GM19463 (cell line): ENCODE results near the gene FLACC1.
"Not testable (repeated sequence)": the region's sequence is repeated elsewhere in the genome, so short reads cannot be mapped to it uniquely, and the experiment has no call there.

Source experiments
- ATAC-seq: cut with Tn5 transposase; IDR thresholded peaks from one replicate; pipeline ENCODE4 v1.9.1; 2021; ENCODE audit warnings: mild to moderate bottlenecking, moderate library complexity; ENCODE audit not compliant: unreplicated experiment

The FLACC1 gene

DNA sequence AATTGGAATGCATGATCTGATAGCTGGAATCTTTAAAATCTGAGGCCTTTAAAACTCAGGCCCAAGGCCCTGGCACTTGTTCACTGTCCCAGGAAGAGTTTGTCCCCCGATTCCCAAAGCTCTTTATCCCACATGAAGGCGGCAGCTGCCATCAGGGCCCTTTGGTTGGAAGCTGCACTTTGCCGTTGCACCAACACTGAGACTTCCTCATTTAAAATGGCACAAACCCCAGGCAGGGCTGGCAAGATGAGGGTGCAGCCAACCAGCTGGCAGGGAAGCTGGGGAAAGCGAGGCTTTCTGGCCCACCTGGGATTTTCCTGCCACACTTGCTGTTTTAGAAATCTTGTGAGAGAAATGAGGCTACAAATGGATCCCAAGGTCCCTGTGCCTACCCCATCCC, 6.3 kb downstream of the FLACC1 start:
- ATAC-seq: no peak

DNA sequence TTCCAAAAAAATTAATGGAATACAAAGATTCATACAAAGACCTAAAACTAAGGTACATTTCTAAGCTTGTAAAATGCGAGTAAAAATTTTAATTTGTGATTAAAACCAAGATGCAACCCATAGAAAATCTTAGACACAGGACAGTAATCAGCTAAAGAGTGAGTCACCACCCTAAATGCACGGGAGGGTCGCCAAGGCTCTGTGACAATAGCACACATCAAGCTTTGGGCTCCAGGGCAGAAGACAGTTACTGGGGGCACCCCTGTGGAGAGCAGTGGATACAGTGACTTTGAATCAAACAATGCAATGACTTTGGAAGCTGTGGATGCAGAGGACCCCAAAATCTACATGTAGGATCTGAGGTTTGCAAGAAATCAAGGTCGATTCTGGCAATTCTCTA, 7.5 kb downstream of the FLACC1 start:
- no peak for ATAC-seq

DNA sequence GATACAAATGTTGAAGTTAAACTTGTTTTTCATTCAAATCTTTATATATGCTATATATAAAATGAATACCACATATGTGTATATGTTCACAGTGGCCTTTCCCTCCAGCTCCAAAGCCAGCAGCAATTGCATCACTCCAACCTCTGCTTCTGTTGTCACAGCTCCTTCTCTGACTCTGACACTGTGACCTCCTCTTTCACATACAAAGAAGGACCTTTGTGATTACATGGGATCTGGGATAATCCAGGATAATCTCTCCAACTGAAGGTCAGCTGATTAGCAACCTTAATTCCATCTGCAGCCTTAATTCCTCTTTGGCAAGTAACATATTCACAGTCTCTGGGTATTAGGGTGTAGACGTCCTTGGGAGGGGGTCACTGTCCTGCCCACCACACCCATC, 8.4 kb downstream of the FLACC1 start:
- no peak for ATAC-seq

DNA sequence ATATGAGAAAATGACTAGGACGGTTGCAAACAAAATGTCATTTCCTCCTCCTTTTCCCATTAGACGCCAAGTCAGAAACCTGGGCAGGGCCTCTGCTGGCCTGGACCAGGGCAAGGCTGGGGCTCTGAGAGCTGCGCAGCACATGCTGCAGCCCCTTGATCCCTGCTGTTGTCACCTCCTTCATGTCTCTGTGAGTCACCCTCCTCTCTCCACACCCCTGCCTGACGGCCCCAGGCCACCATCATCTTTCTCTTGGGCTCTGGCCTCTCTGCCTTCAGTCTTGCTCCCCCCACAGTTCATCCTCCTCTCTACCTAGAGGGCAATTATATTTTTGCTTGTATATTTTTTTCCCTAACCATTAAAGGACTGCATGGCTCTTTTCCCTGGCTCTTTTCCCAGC, 10.0 kb downstream of the FLACC1 start:
- no peak for ATAC-seq

DNA sequence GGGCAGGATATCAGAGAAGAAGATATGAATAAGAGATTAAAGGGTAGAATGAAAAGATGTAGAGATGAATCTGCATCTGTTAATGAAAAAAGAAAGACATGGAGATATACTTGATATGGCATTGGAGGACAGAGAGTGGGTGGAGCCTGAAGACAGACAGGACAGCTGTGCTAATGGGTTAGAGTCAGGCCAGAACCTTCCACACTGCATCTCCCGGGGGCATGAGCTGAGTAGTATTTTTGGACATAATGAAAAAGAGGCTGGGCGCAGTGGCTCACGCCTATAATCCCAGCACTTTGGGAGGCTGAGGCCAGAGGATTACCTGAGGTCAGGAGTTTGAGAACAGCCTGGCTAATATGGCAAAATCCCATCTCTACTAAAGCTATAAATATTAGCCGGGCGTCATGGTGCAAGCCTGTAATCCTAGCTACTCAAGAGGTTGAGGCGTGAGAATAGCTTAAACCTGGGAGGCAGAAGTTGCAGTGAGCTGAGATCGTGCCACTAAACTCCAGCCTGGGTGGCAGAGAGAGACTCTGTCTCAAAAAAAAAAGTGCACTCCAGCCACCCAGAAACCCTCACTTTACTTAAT, 11.4 kb downstream of the FLACC1 start:
- ATAC-seq: no peak

DNA sequence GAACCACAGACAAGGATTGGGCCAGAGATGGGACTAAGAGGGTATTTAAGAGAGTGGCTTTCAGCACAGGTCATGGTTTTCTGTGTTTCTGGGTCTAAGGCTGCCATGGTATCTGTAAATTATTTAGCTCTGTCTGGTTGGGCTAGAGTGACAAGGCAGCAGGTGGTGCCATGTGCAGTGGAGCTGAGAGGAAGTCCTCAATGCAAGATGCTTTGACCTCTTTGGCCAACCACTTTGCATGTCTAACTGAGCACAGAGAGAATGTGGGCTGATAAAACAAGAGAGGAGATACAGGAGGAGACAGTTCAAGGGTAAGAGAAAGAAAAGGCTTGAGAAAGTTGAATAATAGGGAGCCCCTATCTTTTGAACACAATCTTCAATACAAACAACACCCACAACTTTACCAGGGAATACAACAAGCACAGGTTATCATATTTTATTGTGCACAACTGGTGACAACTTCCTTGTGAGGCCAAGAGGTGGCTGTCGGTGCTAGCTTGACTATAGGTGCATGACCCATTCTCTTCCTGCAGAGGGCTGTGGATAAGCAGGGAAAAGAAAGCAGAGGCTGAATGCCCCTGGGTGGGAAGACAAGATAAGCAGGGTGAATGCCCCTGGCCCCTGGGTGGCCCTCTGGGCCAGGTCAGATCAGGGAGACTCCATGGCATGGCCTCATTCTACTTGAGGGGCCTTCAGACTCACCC, 12.3 kb downstream of the FLACC1 start:
- ATAC-seq: peak; percentile 95

DNA sequence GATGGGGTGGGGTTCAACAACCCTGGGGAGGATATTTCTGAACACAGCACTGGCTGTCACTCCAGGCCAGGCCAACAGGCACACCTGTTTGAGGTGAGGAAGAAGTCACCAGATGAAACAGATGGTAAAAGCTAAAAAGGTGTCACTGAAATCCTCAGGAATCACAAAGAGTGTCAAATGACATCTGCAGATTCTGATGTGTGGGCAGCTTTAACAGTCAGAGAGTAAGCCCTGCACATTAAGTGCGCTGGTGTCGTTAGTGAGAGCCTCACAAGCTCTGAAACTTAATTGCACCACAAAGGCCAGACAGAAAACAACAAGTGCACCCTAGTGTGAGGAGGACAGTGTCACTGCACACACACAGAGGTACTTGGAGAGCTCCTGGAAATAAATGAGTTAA, 13.6 kb downstream of the FLACC1 start:
- ATAC-seq: no peak

DNA sequence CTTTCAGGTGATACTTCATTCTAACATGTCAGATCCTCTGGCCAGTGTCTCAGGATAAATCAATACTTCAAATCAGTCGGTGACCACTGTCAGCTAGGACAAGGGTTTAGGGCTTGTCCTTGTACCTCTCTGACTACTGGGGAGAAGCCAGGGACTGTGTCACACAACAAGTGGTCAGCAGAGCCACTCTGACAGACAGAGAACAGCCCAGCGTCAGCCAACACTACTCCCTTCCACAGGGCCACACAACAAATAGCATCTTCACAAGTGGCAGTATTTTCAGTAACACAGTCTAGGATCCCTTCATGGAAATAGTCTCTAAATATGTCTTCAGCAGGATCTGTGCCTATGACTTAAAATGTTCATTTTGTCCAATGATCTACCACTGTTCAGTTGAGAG, 14.2 kb downstream of the FLACC1 start:
- no peak for ATAC-seq

DNA sequence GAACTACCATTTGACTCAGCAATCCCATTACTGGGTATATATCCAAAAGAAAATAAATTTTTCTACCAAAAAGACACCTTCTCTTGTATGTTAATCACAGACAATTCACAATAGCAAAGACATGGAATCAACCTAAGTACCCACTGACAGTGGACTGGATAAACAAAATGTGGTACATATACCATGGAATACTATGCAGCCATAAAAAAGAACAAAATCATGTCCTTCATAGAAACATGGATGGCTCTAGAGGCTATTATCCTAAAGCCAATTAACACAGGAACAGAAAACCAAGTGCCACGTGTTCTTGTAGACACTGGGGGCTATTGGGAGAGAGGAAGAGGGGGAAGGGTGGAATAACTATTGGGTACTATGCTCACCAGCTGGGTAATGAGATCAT, 27.7 kb downstream of the FLACC1 start:
- ATAC-seq: no peak

DNA sequence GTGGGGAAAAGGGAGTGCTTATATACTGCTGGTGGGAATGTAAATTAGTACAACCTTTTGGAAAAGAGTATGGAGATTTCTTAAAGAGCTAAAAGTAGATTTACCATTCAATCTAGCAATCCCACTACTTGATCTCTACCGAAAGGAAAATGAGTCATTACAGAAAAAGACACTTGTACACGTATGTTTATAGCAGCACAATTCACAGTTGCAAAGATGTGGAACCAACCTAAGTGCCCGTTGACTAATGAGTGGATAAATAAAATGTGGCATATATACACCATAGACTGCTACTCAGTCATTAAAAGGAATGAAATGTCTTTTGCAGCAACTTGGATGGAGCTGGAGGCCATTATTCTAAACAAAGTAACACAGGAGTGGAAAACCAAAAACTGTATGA, 29.5 kb downstream of the FLACC1 start:
- no peak for ATAC-seq

DNA sequence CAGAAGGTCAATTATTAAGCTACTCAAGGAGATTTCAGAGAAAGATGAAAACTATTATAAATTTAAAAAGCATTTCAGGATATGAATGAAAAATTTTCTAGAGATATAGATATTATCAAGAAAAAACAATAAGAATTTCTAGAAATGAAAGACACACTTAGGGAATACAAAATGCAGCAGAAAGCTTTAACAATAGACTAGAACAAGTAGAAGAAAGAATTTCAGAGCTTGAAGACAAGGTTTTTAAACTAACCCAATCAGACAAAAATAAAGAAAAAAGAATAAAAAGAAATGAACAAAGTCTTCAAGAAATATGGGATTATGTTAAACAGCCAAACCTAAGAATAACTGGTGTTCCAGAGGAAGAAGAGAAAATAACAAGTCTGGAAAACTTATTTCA, 34.4 kb downstream of the FLACC1 start:
- ATAC-seq: no peak

DNA sequence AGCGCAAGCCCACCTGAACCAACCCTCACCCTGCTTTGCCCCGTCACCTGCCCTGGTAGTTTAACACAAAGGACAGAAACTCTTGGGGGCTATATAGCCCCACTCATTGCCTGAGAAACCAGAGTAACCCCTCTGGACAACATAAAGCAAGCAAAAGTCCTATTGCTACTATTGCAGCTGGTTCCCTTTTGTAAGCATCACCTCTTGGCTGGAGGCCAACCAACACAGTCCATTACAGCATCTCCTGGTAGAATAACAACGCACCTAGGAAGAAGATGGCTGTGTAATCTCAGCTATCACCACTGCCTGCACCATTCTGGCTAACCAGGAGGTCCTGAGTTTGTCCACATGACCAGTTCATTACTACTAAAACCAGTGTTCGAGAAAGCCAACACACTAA, 36.4 kb downstream of the FLACC1 start:
- ATAC-seq: no peak

DNA sequence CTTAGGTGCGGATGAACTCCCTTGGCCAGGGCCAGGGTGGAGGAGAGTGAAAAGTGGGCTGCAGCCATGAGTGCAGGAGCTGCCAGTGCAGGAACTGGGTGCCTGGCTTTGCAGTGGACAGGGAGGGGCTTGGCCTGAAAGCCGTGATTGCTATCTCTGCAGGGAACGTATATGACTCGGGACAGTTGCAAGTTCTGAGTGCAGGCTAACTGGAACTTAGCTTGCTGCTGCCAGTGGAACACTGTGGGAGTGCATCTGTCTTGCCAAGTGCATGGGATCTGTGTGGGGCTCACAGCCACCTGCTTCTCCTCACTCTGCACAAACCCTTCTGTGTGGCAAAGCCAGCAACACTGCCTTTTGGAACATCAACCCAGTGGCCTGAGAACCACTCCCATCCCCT, 36.9 kb downstream of the FLACC1 start:
- no peak for ATAC-seq

DNA sequence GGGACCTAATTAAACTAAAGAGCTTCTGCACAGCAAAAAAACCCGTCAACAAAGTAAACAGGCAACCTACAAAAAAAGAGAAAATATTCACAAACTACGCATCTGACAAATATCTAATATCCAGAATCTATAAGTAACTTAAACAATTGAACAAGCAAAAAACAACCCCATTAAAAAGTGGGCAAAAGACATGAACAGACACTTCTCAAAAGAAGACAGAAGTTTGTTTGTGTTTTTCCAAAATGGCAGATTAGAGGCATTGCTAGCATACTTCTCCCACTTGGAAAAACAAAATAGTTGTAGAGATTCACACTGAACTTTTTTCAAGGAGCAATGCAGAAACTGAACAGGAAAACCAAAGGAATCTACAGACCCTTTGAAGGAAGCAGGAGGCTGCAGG, 37.6 kb downstream of the FLACC1 start:
- no peak for ATAC-seq

DNA sequence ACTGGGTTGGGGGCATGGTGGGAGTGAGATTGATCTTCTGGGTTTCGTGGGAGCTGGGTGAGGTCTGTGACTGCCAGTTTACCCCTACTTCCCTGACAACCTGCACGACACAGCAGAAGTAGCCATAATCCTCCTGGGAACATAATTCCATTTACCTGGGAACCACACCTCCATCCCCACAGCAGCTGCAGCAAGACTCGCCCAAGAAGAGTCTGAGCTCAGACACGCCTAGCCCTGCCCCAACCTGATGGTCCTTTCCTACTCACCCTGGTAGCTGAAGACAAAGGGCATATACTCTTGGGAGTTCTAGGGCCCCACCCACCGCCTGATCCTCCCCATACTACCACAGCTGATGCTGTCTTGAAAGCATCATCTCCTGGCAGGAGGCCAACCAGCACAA, 43.8 kb downstream of the FLACC1 start:
- ATAC-seq: no peak

DNA sequence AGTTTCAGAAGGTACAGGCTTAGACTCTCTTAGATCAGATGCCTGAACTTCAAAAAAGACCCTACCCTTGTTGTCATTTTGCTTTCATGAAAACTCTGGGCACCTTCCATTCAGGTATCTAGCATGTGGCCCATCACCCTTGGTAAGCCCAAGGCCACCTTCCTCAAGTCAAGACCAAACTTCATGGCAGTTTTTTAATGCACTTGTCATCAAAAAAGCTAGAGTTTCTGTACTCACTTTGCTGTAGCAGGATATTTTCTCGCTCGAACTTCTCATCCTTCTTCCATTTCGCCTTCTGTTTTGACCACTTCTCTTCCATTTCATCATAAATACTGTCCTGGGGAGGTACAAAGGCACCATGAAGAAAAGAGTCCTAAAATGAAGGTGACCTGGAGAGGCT, 48.2 kb downstream of the FLACC1 start:
- ATAC-seq: no peak

DNA sequence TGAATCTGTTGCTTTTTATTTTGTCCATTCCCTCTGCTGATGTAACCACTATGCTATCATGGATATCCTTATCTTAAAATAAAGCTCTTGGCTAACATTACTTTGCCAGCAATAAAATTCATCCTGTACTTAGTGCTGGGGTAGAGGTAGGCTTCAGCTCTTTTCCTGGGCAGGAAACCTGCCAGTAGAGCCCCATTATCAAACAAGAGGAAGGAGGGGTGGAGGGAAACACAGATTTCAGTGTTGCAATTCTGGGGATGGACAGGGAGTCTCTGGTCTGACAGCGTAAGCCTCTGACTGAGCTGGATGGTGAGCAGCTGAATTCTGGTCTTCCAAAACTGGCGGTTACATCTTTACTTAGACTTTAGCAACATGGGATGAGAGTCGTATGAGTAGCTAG, 49.3 kb downstream of the FLACC1 start:
- ATAC-seq: no peak

DNA sequence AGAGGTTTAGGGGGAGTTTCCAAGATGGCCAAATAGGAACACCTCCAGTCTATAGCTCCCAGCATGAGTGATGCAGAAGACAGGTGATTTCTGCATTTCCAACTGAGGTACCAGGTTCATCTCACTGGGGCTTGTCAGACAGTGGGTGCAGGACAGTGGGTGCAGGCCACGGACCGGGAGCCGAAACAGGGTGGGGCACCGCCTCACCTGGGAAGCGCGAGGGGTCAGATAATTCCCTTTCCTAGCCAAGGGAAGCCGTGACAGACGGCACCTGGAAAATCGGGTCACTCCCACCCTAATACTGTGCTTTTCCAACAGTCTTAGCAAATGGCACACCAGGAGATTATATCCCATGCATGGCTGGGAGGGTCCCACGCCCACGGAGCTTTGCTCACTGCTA, 57.2 kb downstream of the FLACC1 start:
- not testable (repeated sequence) for ATAC-seq

DNA sequence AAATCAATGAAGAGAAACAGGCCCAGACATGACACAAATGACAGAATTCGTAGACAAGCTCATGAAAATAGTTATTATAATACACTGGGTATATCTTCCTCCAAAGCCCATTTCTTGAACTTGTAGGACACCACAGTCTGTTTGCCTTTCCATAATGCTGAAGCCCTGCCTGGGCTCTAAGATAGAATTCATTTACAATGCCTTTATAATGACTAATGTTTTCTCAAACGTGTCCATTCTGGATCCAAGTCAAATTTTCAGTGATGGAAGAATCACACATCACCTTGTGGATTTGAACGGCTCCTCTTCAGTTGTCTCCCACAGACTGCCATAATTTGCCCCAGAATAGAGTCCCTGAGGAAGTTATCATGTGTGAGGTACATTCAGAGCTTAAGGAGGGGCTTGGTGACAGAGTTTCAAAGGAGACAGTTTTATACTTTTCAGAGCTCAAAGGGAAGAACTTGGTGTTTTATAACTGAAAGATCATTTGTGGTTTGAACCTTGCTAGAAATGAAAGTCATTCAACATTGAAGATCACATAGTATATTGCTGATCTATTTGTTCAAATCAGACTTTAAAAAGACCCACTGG, 58.6 kb downstream of the FLACC1 start:
- no peak for ATAC-seq

DNA sequence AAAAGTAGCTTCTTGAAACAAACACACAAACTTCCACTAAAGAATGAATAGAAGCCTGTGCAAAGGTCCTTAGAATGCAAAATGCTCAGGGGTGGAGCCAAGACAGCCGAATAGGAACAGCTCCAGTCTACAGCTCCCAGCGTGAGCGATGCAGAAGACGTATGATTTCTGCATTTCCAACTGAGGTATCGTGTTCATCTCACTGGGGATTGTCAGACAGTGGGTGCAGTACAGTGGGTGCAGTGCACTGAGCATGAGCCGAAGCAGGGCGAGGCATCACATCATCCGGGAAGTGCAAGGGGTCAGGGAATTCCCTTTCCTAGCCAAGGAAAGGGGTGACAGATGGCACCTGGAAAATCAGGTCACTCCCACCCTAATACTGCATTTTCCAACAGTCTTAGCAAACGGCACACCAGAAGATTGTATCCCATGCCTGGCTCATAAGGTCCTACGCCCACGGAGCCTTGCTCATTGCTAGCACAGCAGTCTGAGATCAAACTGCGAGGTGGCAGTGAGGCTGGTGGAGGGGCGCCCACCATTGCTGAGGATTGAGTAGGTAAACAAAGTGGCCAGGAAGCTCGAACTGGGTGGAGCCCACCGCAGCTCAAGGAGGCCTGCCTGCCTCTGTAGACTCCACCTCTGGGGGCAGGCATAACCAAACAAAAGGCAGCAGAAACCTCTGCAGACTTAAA, 66.5 kb downstream of the FLACC1 start:
- not testable (repeated sequence) for ATAC-seq

DNA sequence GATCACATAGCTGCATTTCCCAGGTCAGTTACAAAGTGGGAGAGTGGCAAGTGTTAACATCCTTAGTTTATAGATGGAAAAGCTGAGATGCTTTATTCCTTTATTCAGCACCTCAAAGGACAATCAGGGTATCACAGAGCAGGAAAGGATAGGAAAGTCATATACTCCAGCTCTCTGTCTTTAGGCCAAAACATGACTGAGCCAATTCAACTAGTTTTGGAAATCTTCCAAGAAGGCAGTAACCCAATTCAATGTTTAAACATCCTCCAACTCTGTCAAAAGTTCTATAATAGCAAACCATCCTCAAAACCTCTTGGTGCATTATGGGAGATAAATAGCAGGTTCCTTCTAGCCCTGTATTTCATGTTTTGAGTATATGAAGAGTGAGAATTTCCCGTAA, 71.6 kb downstream of the FLACC1 start:
- ATAC-seq: no peak
